IMR-90 (cell line): ENCODE measurements around the gene PSMG3. TPM values are rescaled to one million over a fixed set of nuclear protein-coding genes. Genes with fewer than 3 reads are reported as not detected.

Source experiments
- ATAC-seq: fragments of 200-7000 bp; cut with Tn5 transposase; 2 replicates; pipeline ENCODE4 v1.9.1; 2020; ENCODE audit warnings: low read depth, mild to moderate bottlenecking, moderate library complexity
- BruUV-seq: library from RNA; stranded (reverse); fragments of 400-500 nt; replicated peaks from 2 replicates; lab custom pipeline; 2021; lab: Mats Ljungman, UMichigan
- CTCF ChIA-PET: fragments of 300-600 bp; formaldehyde crosslinking; extraction: SDS; loops from one replicate; lab custom pipeline; 2021; ENCODE audit warnings: antibody characterized with exemption; lab: Yijun Ruan, JAX
- POLR2A ChIA-PET: fragments of 300-600 bp; sonication (Branson Sonifier 250); formaldehyde crosslinking; loops from one replicate; lab custom pipeline; 2022; ENCODE audit warnings: antibody characterized with exemption; ENCODE audit not compliant: unreplicated experiment; lab: Charles Lee
- DNase-seq: peaks from one replicate; pipeline ENCODE4 v3.0.0; 2013
- H2AFZ ChIP-seq: replicated peaks from 2 replicates; pipeline ENCODE3; 2013; ENCODE audit warnings: low read length, mild to moderate bottlenecking; ENCODE audit not compliant: poor library complexity
- H2AK5ac ChIP-seq: 2 replicates; pipeline ENCODE4 v1.6.1; 2013; ENCODE audit warnings: low read depth, low read length, inconsistent platforms
- H2AK9ac ChIP-seq: replicated peaks from 2 replicates; pipeline ENCODE3; 2013; ENCODE audit warnings: mild to moderate bottlenecking, low read depth, low read length, moderate library complexity; ENCODE audit not compliant: poor library complexity
- H2BK120ac ChIP-seq: 2 replicates; pipeline ENCODE4 v1.6.1; 2013; ENCODE audit warnings: low read depth, low read length, inconsistent platforms
- H2BK15ac ChIP-seq: 3 replicates; pipeline ENCODE4 v1.6.1; 2013; ENCODE audit warnings: low read depth, low read length, inconsistent platforms
- H2BK20ac ChIP-seq: 2 replicates; pipeline ENCODE4 v1.6.1; 2013; ENCODE audit warnings: low read depth, mild to moderate bottlenecking, inconsistent platforms, low read length, moderate library complexity
- H2BK5ac ChIP-seq: 2 replicates; pipeline ENCODE4 v1.6.1; 2013; ENCODE audit warnings: mild to moderate bottlenecking, low read depth, low read length, inconsistent platforms; ENCODE audit not compliant: poor library complexity, severe bottlenecking
- H3K14ac ChIP-seq: replicated peaks from 2 replicates; pipeline ENCODE4 v1.6.1; 2013; ENCODE audit warnings: low read depth, low read length, inconsistent platforms
- H3K18ac ChIP-seq: 2 replicates; pipeline ENCODE4 v1.6.1; 2013; ENCODE audit warnings: low read depth, low read length, control low read depth
- H3K23ac ChIP-seq: 2 replicates; pipeline ENCODE4 v1.6.1; 2013; ENCODE audit warnings: low read depth, low read length, inconsistent platforms
- H3K27ac ChIP-seq: 2 replicates; pipeline ENCODE4 v1.5.1; 2013; ENCODE audit warnings: mild to moderate bottlenecking, control low read depth, low read length; ENCODE audit not compliant: insufficient read depth
- H3K27me3 ChIP-seq: 2 replicates; pipeline ENCODE4 v1.6.1; 2013; ENCODE audit warnings: low read length; ENCODE audit not compliant: control insufficient read depth, insufficient read depth
- H3K36me3 ChIP-seq: 2 replicates; pipeline ENCODE4 v1.6.1; 2013; ENCODE audit warnings: low read length, mixed read lengths; ENCODE audit not compliant: control insufficient read depth, insufficient read depth
- H3K4ac ChIP-seq: 2 replicates; pipeline ENCODE4 v1.6.1; 2013; ENCODE audit warnings: low read depth, low read length, inconsistent platforms
- H3K4me1 ChIP-seq: 2 replicates; pipeline ENCODE4 v1.6.1; 2013; ENCODE audit warnings: low read length, mixed read lengths; ENCODE audit not compliant: control insufficient read depth, insufficient read depth
- H3K4me2 ChIP-seq: 2 replicates; pipeline ENCODE4 v1.6.1; 2013; ENCODE audit warnings: low read depth, mild to moderate bottlenecking, control low read depth, low read length, moderate library complexity
- H3K4me3 ChIP-seq: 2 replicates; pipeline ENCODE4 v1.5.1; 2013; ENCODE audit warnings: low read depth, mild to moderate bottlenecking, control low read depth, low read length, moderate library complexity; ENCODE audit not compliant: insufficient read depth
- H3K56ac ChIP-seq: 2 replicates; pipeline ENCODE4 v1.6.1; 2013; ENCODE audit warnings: low read length, inconsistent platforms; ENCODE audit not compliant: insufficient read depth; ENCODE audit errors: extremely low read depth
- H3K79me1 ChIP-seq, 2 experiments: 2 replicates each; pipeline ENCODE4 v1.6.1; 2013; ENCODE audit warnings: low read length in 2 of 2, inconsistent platforms in 1 of 2, low read depth in 1 of 2
- H3K9ac ChIP-seq: 2 replicates; pipeline ENCODE4 v1.6.1; 2013; ENCODE audit warnings: low read depth, low read length, control low read depth
- H3K9me1 ChIP-seq: 2 replicates; pipeline ENCODE4 v1.6.1; 2013; ENCODE audit warnings: low read length, inconsistent platforms; ENCODE audit not compliant: insufficient read depth
- H3K9me3 ChIP-seq: 2 replicates; pipeline ENCODE4 v1.6.1; 2013; ENCODE audit warnings: low read length; ENCODE audit not compliant: control insufficient read depth, insufficient read depth
- H4K20me1 ChIP-seq: 2 replicates; pipeline ENCODE4 v1.6.1; 2013; ENCODE audit warnings: low read length, inconsistent platforms; ENCODE audit not compliant: insufficient read depth
- H4K5ac ChIP-seq: 2 replicates; pipeline ENCODE4 v1.6.1; 2013; ENCODE audit warnings: mild to moderate bottlenecking, low read depth, low read length, control low read depth
- H4K8ac ChIP-seq, 2 experiments: 2 replicates each; pipeline ENCODE4 v1.6.1; 2013; ENCODE audit warnings: low read depth in 2 of 2, low read length in 2 of 2, control low read depth in 1 of 2, inconsistent platforms in 1 of 2
- H4K91ac ChIP-seq: 2 replicates; pipeline ENCODE4 v1.6.1; 2013; ENCODE audit warnings: low read depth, low read length, inconsistent platforms; ENCODE audit not compliant: insufficient read depth
- BHLHE40 ChIP-seq: fragments of 150-350 bp; IDR thresholded peaks from 2 replicates; pipeline ENCODE4 v1.6.1; 2016; ENCODE audit warnings: mild to moderate bottlenecking, low read depth, low read length
- CEBPB ChIP-seq: IDR thresholded peaks from 2 replicates; pipeline ENCODE4 v1.6.1; 2012; ENCODE audit warnings: low read depth, low read length, improper control_type of control experiment
- CHD1 ChIP-seq: IDR thresholded peaks from 2 replicates; pipeline ENCODE4 v1.6.1; 2012; ENCODE audit warnings: low read depth, low read length, improper control_type of control experiment
- FOS ChIP-seq: fragments of 150-350 bp; IDR thresholded peaks from 2 replicates; pipeline ENCODE4 v1.6.1; 2016; ENCODE audit warnings: low read depth, low read length
- MAFK ChIP-seq: IDR thresholded peaks from 2 replicates; pipeline ENCODE4 v1.6.1; 2012; ENCODE audit warnings: low read depth, low read length, improper control_type of control experiment
- MAZ ChIP-seq: IDR thresholded peaks from 2 replicates; pipeline ENCODE4 v1.6.1; 2012; ENCODE audit warnings: low read depth, mild to moderate bottlenecking, low read length, improper control_type of control experiment, moderate library complexity, borderline replicate concordance
- MXI1 ChIP-seq: IDR thresholded peaks from 2 replicates; pipeline ENCODE4 v1.6.1; 2012; ENCODE audit warnings: low read depth, mild to moderate bottlenecking, low read length, moderate library complexity, borderline replicate concordance
- NFE2L2 ChIP-seq: fragments of 150-350 bp; IDR thresholded peaks from 2 replicates; pipeline ENCODE4 v1.6.1; 2016; ENCODE audit warnings: low read depth, mild to moderate bottlenecking, low read length
- POLR2A ChIP-seq: IDR thresholded peaks from 2 replicates; pipeline ENCODE4 v1.6.1; 2012; ENCODE audit warnings: mild to moderate bottlenecking, low read depth, low read length
- RCOR1 ChIP-seq: IDR thresholded peaks from 2 replicates; pipeline ENCODE4 v1.6.1; 2012; ENCODE audit warnings: mild to moderate bottlenecking, low read length, improper control_type of control experiment; ENCODE audit not compliant: insufficient replicate concordance
- RFX5 ChIP-seq: IDR thresholded peaks from 2 replicates; pipeline ENCODE4 v1.8.0; 2012; ENCODE audit warnings: low read depth, mild to moderate bottlenecking, low read length, moderate library complexity
- SMC3 ChIP-seq: fragments of 150-350 bp; IDR thresholded peaks from 2 replicates; pipeline ENCODE4 v1.6.1; 2016; ENCODE audit warnings: low read depth, mild to moderate bottlenecking, antibody characterized with exemption, low read length, moderate library complexity
- WGBS, 2 experiments: methylation state at CpG; one replicate each; pipeline versions ENCODE4 v1.1.5 to v1.1.7; 2013; ENCODE audit warnings: missing lambda C conversion rate in 2 of 2; ENCODE audit not compliant: insufficient read length in 1 of 2; ENCODE audit errors: extremely low coverage in 2 of 2; 5-methylcytosine and 5-hydroxymethylcytosine counted together
- dilution Hi-C: fragments of 300-500 bp; cut with HindIII; formaldehyde crosslinking; loops from one replicate; pipeline ENCODE4 v1.14.3; 2018; ENCODE audit warnings: low sequenced_read_pairs; ENCODE audit not compliant: unreplicated experiment
- in situ Hi-C: fragments of 300-500 bp; cut with MboI; formaldehyde crosslinking; loops from 3 replicates; pipeline ENCODE4 v1.14.3; 2019; ENCODE audit warnings: low sequenced_read_pairs, inconsistent platforms, mixed read lengths
- intact Hi-C: fragments of 100-400 bp; cut with micrococcal nuclease; formaldehyde crosslinking; loops from 2 replicates; pipeline ENCODE4 v1.10.0; 2022
- polyA plus RNA-seq, 3 experiments: library from polyadenylated mRNA; depleted of rRNA; stranded (reverse); fragments of >200 nt; gene quantifications; 2 replicates each; pipeline ENCODE4 v1.2.3, GENCODE V29; 2012; ENCODE audit warnings: low replicate concordance in 1 of 3
- total RNA-seq: library from RNA; depleted of rRNA; stranded (reverse); fragments of >200 nt; gene quantifications from 2 replicates; pipeline ENCODE4 v1.2.3, GENCODE V29; 2012
- TF ChIP-seq, protein P1 (sequence below): conservative IDR thresholded peaks from 2 replicates; pipeline ENCODE4 v1.5.1; 2012; ENCODE audit warnings: mild to moderate bottlenecking, low read depth, low read length, improper control_type of control experiment
- TF ChIP-seq, protein P2 (sequence below): fragments of 150-350 bp; IDR thresholded peaks from 2 replicates; pipeline ENCODE4 v1.6.1; 2016; ENCODE audit warnings: low read depth, mild to moderate bottlenecking, low read length, moderate library complexity, borderline replicate concordance

PSMG3 gene
- total and polyA plus RNA-seq, 2 of the 4 experiments (the other 2 are of a cell fraction), result 37.3 to 54.1 TPM

DNA sequence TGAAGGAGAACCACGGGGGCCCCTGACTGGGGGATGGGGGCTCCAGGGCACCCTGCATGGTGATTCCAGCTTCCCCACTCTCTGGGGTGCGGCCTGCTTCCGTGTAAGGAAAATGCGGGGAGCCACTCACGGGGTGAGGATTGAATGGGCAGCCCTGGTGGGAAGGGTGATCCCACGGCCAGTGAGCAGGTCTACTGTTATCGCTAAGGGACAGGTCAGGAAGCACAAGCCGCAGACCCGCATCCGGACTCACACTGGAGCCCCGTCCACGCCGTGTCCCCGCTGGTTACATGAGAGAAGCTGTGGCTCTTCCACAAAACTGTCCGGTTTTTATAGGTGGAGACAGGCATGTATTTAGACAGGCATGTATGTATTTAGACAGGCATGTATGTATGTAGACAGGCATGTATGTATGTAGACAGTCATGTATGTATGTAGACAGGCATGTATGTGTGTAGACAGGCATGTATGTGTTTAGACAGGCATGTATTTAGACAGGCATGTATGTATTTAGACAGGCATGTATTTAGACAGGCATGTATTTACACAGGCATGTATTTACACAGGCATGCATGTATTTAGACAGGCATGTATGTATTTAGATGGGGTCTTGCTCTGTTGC, 5.7 kb downstream of the PSMG3 start:
- Histone ChIP-seq H4K91ac (no peak overlapping the region), H3K56ac (no peak overlapping the region), H3K4me2 (no peak overlapping the region), H3K4me3 (no peak overlapping the region), H2AK9ac (no peak overlapping the region), H3K36me3 (peaks cover 15% of the 10 kb centered on the region), H3K14ac (no peak overlapping the region), H2BK120ac (no peak overlapping the region), H3K9me1 (peaks cover 14% of the 10 kb centered on the region), H3K4me1 (peaks cover 14% of the 10 kb centered on the region), H3K27ac (no peak overlapping the region), H3K4ac (no peak overlapping the region), H3K9me3 (no peaks in the 10 kb centered on the region), H3K9ac (no peak overlapping the region), H4K5ac (no peak overlapping the region), H2BK15ac (no peak overlapping the region), H3K79me1 (peaks cover 9 to 26% of the 10 kb centered on the region in 2 experiments; a peak in 3 of 4 replicates), H2AFZ (no peak overlapping the region), H2BK20ac (no peak overlapping the region), H4K8ac (no peak overlapping the region), H2BK5ac (no peak overlapping the region), H3K18ac (no peak overlapping the region), H3K23ac (no peak overlapping the region), H4K20me1 (no peaks in the 10 kb centered on the region; the same call in 1 of the 2 replicates), H3K27me3 (no peaks in the 10 kb centered on the region), H2AK5ac (no peak overlapping the region)
- WGBS, 2 experiments, result 98% methylated on average over 12 of the region's 15 CpGs; no CpG with 5 or more reads in 1 of the 2 experiments
- intact Hi-C loops, result no loop called here
- in situ Hi-C loops, result no loop called here
- no TSS peak for BruUV-seq
- ChIA-PET POLR2A (no interaction called here), CTCF (no interaction called here)
- no peak for TF ChIP-seq MAZ
- no peak for TF ChIP-seq RFX5
- no peak for TF ChIP-seq NFE2L2
- TF ChIP-seq POLR2A, result no peak
- TF ChIP-seq SMC3, result no peak
- TF ChIP-seq, protein P1, sequence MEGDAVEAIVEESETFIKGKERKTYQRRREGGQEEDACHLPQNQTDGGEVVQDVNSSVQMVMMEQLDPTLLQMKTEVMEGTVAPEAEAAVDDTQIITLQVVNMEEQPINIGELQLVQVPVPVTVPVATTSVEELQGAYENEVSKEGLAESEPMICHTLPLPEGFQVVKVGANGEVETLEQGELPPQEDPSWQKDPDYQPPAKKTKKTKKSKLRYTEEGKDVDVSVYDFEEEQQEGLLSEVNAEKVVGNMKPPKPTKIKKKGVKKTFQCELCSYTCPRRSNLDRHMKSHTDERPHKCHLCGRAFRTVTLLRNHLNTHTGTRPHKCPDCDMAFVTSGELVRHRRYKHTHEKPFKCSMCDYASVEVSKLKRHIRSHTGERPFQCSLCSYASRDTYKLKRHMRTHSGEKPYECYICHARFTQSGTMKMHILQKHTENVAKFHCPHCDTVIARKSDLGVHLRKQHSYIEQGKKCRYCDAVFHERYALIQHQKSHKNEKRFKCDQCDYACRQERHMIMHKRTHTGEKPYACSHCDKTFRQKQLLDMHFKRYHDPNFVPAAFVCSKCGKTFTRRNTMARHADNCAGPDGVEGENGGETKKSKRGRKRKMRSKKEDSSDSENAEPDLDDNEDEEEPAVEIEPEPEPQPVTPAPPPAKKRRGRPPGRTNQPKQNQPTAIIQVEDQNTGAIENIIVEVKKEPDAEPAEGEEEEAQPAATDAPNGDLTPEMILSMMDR, result no peak
- no peak for TF ChIP-seq RCOR1
- no peak for TF ChIP-seq CEBPB
- TF ChIP-seq CHD1, result no peak
- TF ChIP-seq, protein P2, sequence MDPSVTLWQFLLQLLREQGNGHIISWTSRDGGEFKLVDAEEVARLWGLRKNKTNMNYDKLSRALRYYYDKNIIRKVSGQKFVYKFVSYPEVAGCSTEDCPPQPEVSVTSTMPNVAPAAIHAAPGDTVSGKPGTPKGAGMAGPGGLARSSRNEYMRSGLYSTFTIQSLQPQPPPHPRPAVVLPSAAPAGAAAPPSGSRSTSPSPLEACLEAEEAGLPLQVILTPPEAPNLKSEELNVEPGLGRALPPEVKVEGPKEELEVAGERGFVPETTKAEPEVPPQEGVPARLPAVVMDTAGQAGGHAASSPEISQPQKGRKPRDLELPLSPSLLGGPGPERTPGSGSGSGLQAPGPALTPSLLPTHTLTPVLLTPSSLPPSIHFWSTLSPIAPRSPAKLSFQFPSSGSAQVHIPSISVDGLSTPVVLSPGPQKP, result no peak
- TF ChIP-seq MAFK, result no peak
- TF ChIP-seq FOS, result no peak
- no peak for TF ChIP-seq MXI1
- TF ChIP-seq BHLHE40, result no peak
- DNase-seq (no peak), ATAC-seq (no peak)
- dilution Hi-C loops, result no loop called here
